ENCODE measurements around the gene TBL3. TPM values are rescaled to one million over a fixed set of nuclear protein-coding genes. Genes with fewer than 3 reads are reported as not detected.

The TBL3 gene
- total and polyA plus RNA-seq, 9 of the 15 experiments (the other 6 are each of a cell fraction or from before 2014, with no cell fraction given), result 0.97 to 117 (median 24.5) TPM

GRCh38 chr16:2009791-2010510, 38.1 kb downstream of the TBL3 start, which contains the start of gene ZNF598 (continued):
- TF ChIP-seq CBFB (CRISPR knock-in tag; IDR thresholded peaks at IDR 0.05), result 0 out of 2 replicates have a peak, but pooled peaks have one; percentile 45
- 0 out of 2 replicates have a peak, but pooled peaks have one; percentile 2 for TF ChIP-seq ZNF282 (CRISPR knock-in tag; IDR thresholded peaks at IDR 0.05)
- no peak for TF ChIP-seq GTF2A2 (tag; IDR thresholded peaks at IDR 0.05)
- no peak for TF ChIP-seq ZNF23 (CRISPR knock-in tag; IDR thresholded peaks at IDR 0.05)
- no peak for TF ChIP-seq NCOA4 (IDR thresholded peaks at IDR 0.05; ENCODE audit: partially characterized antibody)
- no peak for TF ChIP-seq ZNF589 (CRISPR knock-in tag; IDR thresholded peaks at IDR 0.05; ENCODE audit: low read depth)
- peak; percentile 90 for TF ChIP-seq GABPB1 (CRISPR knock-in tag; IDR thresholded peaks at IDR 0.05)
- no peak for TF ChIP-seq ZNF695 (CRISPR knock-in tag; IDR thresholded peaks at IDR 0.05)
- TF ChIP-seq GATA2 (CRISPR knock-in tag; IDR thresholded peaks at IDR 0.05), result no peak
- TF ChIP-seq SMAD3 (CRISPR knock-in tag; conservative IDR thresholded peaks at IDR 0.05), result no peak
- no peak for TF ChIP-seq ARHGAP35 (IDR thresholded peaks at IDR 0.05; ENCODE audit: partially characterized antibody)
- peak; percentile 60 to 65; a peak in 3 of 4 replicates for TF ChIP-seq FOXK2 (conservative IDR thresholded peaks at IDR 0.05 in 1 of 2, IDR thresholded peaks at IDR 0.05 in 1 of 2; ENCODE audit: low read depth in 2 of 2)
- no peak for TF ChIP-seq CBX2 (IDR thresholded peaks at IDR 0.05; ENCODE audit: insufficient read depth, low read length, poor library complexity, severe bottlenecking)
- no peak for TF ChIP-seq HINFP (tag; conservative IDR thresholded peaks at IDR 0.05; ENCODE audit: low read depth)
- no peak for TF ChIP-seq ESRRB (CRISPR knock-in tag; IDR thresholded peaks at IDR 0.05; ENCODE audit: borderline replicate concordance)
- peak; percentile 93; the same call in 1 of the 2 replicates for TF ChIP-seq ATF6 (CRISPR knock-in tag; IDR thresholded peaks at IDR 0.05)
- TF ChIP-seq ZC3H8 (IDR thresholded peaks at IDR 0.05), result no peak
